Measurements from ENCODE around the gene ANXA5.

DNA sequence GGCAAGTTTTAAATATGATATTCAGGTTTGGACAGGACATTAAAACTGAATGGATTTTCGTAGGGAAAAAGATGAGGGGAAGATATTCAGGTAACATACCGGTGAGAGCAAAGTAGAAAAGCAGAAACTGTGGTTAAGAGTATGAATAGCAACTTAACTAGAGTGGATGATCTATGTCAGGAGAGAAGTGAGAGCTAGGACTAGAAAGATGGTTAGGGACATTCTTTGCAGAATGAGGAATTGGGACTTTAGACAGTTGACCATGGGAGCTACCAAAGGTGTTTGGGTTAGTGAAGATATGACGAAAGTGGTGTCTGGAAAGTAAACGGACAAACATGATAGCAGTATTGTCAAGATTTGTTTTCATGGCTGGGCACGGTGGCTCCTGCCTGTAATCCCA is 45.2 kb downstream of the ANXA5 start:
- TF ChIP-seq, protein P1, sequence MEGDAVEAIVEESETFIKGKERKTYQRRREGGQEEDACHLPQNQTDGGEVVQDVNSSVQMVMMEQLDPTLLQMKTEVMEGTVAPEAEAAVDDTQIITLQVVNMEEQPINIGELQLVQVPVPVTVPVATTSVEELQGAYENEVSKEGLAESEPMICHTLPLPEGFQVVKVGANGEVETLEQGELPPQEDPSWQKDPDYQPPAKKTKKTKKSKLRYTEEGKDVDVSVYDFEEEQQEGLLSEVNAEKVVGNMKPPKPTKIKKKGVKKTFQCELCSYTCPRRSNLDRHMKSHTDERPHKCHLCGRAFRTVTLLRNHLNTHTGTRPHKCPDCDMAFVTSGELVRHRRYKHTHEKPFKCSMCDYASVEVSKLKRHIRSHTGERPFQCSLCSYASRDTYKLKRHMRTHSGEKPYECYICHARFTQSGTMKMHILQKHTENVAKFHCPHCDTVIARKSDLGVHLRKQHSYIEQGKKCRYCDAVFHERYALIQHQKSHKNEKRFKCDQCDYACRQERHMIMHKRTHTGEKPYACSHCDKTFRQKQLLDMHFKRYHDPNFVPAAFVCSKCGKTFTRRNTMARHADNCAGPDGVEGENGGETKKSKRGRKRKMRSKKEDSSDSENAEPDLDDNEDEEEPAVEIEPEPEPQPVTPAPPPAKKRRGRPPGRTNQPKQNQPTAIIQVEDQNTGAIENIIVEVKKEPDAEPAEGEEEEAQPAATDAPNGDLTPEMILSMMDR (IDR thresholded peaks at IDR 0.05) = no peak
- TF ChIP-seq POLR2A (IDR thresholded peaks at IDR 0.05) = no peak
